GM19372 (cell line): ENCODE results near the gene CALU.

Experiments used
- ATAC-seq: cut with Tn5 transposase; IDR thresholded peaks from one replicate; pipeline ENCODE4 v1.9.1; 2021; ENCODE audit warnings: mild to moderate bottlenecking, low read depth, moderate library complexity; ENCODE audit not compliant: unreplicated experiment

The CALU gene

GRCh38 chr7:128744366-128744905, 5.3 kb downstream of the CALU start:
- no peak for ATAC-seq

GRCh38 chr7:128745706-128746105, 6.5 kb downstream of the CALU start:
- no peak for ATAC-seq

- no peak for ATAC-seq
Measured at GRCh38 chr7:128747327-128748079, 8.3 kb downstream of the CALU start.

GRCh38 chr7:128752251-128752650, 13.1 kb downstream of the CALU start:
- no peak for ATAC-seq

GRCh38 chr7:128755075-128755818, 16.1 kb downstream of the CALU start:
- no peak for ATAC-seq

GRCh38 chr7:128755819-128756476, 16.8 kb downstream of the CALU start:
- no peak for ATAC-seq

- ATAC-seq, result no peak
Measured at GRCh38 chr7:128757203-128757602, 18.0 kb downstream of the CALU start.

GRCh38 chr7:128758553-128758952, 19.4 kb downstream of the CALU start:
- ATAC-seq, result no peak

- ATAC-seq, result no peak
Measured at GRCh38 chr7:128759242-128759641, 20.1 kb downstream of the CALU start.

GRCh38 chr7:128763541-128763940, 24.4 kb downstream of the CALU start:
- no peak for ATAC-seq

- no peak for ATAC-seq
Measured at GRCh38 chr7:128767475-128768110, 28.4 kb downstream of the CALU start.

- ATAC-seq, result no peak
Measured at GRCh38 chr7:128770233-128770632, 31.1 kb downstream of the CALU start.

- no peak for ATAC-seq
Measured at GRCh38 chr7:128773604-128774003, 34.4 kb downstream of the CALU start.

GRCh38 chr7:128774029-128774689, 35.0 kb downstream of the CALU start:
- no peak for ATAC-seq

- no peak for ATAC-seq
Measured at GRCh38 chr7:128774921-128775320, 35.8 kb downstream of the CALU start.

GRCh38 chr7:128775744-128776474, 36.8 kb downstream of the CALU start, which contains the start of gene OPN1SW:
Gene OPN1SW, minus strand, starts transcription at chr7:128775794. Its CDS starts 13 bp downstream, at chr7:128775781.
- no peak for ATAC-seq

GRCh38 chr7:128777156-128778123, 38.3 kb downstream of the CALU start:
- no peak for ATAC-seq

GRCh38 chr7:128778946-128779345, 39.8 kb downstream of the CALU start:
- no peak for ATAC-seq
